ENCODE data around the gene SPTB.

SPTB gene

DNA sequence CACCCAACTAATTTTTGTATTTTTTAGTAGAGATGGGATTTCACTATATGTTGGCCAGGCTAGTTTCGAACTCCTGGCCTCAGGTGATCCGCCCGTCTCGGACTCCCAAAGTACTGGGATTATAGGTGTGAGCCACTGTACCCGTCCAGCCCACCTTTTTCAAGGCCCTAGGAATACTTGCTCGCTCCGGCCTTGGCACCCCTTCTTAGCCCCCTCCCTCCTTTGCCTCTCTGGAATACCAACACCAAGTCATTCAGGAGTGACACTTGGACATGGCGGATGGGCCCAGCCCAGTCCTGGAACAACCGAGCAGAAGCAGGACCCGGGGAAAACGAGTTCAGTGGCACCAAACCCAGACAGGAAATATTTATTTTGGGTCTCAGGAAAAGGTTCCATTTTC, 146.4 kb downstream of the SPTB start:
- no peak for TF ChIP-seq MYC (IDR thresholded peaks at IDR 0.05; ENCODE audit: low read depth, low read length)
- H3K4me3 ChIP-seq (ENCODE audit: low read depth, low read length), result no peak overlapping the region
- no peak for DNase-seq (ENCODE audit: low read depth)

DNA sequence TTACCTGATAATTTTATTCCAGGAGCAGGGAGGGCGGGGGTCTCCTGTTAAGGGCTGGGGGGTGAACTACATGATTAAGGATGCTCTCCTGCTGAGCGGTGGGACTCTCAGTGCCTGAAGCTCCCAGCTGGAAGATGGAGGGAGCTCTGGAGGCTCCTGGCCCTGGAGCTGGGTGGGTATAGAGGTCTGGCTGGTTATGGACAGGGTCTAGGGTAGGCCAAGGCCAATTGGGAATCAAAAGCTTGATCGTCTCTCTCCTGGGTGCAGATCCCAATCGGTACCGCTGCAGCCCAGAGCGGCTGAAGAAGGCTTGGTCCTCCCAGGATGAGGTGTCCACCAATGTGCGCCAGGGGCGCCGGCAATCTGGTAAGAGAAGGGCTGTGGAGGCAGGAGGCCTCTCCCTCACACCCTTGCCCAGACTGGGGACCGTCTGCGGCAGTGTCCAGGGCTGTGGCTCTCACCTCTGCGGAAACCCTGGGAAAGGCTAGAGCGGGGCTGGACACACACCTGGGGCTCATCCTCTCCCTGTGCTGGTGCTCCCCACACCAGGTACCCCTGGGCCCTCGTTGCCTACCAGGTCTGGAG, 147.1 kb downstream of the SPTB start:
- DNase-seq (ENCODE audit: low read depth), result no peak
- no peak overlapping the region for H3K4me3 ChIP-seq (ENCODE audit: low read depth, low read length)
- no peak for TF ChIP-seq POLR2A (IDR thresholded peaks at IDR 0.05; ENCODE audit: extremely low read depth, insufficient read length)
- TF ChIP-seq, protein P1, sequence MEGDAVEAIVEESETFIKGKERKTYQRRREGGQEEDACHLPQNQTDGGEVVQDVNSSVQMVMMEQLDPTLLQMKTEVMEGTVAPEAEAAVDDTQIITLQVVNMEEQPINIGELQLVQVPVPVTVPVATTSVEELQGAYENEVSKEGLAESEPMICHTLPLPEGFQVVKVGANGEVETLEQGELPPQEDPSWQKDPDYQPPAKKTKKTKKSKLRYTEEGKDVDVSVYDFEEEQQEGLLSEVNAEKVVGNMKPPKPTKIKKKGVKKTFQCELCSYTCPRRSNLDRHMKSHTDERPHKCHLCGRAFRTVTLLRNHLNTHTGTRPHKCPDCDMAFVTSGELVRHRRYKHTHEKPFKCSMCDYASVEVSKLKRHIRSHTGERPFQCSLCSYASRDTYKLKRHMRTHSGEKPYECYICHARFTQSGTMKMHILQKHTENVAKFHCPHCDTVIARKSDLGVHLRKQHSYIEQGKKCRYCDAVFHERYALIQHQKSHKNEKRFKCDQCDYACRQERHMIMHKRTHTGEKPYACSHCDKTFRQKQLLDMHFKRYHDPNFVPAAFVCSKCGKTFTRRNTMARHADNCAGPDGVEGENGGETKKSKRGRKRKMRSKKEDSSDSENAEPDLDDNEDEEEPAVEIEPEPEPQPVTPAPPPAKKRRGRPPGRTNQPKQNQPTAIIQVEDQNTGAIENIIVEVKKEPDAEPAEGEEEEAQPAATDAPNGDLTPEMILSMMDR (IDR thresholded peaks at IDR 0.05; ENCODE audit: low read depth, low read length), result no peak
- TF ChIP-seq MYC (IDR thresholded peaks at IDR 0.05; ENCODE audit: low read depth, low read length), result no peak
- TF ChIP-seq, protein P2, sequence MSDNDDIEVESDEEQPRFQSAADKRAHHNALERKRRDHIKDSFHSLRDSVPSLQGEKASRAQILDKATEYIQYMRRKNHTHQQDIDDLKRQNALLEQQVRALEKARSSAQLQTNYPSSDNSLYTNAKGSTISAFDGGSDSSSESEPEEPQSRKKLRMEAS (IDR thresholded peaks at IDR 0.05; ENCODE audit: low read depth, low read length), result no peak

DNA sequence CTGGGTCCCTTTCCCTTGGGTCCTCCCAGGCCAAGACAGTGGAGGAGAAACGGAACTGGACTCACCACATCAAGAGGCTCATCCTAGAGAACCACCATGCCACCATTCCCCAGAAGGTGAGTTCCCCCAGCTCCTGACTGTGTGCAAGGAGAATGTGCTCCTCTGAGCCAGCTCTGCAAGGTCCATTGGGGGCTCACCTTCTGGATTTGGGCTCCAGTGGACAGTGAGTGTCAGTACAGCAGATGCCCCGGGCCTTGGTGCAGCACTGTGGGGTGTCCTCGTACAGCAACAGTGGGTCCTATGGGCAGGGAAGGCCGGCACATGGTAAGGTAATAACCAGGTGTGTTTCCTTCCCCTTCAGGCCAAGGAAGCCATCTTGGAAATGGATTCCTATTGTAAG, 147.6 kb downstream of the SPTB start:
- TF ChIP-seq, protein P2 (IDR thresholded peaks at IDR 0.05; ENCODE audit: low read depth, low read length), result no peak
- TF ChIP-seq, protein P1 (IDR thresholded peaks at IDR 0.05; ENCODE audit: low read depth, low read length), result no peak
- TF ChIP-seq POLR2A (IDR thresholded peaks at IDR 0.05; ENCODE audit: extremely low read depth, insufficient read length), result no peak
- TF ChIP-seq MYC (IDR thresholded peaks at IDR 0.05; ENCODE audit: low read depth, low read length), result no peak
- no peak overlapping the region for H3K4me3 ChIP-seq (ENCODE audit: low read depth, low read length)
- DNase-seq (ENCODE audit: low read depth), result no peak

DNA sequence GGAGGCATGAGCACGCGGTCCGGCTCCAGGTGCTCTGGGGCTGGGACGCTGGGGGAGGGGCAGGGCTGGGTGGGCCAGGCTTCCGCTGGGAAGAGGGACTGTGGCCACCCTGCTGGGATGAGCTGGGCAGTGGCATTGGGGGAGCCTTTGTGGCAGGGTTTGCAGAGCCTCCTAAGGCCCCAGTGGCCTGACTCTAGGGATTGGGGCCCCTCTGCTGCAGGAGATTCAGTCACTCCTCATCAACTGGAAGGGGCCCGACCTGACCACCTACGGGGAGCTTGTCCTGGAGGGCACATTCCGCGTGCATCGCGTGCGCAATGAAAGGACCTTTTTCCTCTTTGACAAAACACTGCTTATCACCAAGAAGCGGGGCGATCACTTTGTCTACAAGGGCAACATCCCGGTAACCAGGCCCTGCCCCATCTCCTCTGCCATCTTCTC, 148.5 kb downstream of the SPTB start:
- no peak for DNase-seq (ENCODE audit: low read depth)

DNA sequence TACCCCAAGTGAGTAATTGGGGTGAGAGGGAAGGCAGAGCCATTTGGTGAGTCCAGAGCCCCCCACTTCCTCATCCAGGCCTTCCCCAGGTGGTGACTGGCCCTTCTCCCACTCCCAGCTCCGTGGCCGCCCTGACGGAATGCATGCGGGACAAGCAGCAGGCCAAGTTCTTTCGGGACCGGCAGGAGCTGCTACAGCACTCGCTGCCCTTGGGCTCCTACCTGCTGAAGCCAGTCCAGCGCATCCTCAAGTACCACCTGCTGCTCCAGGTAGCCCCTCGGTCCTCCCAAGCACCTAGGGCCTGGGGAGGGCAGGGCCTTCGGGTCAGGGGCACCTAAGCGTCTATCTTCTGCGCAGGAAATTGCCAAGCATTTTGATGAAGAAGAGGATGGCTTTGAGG, 149.0 kb downstream of the SPTB start:
- DNase-seq (ENCODE audit: low read depth), result no peak
- no peak overlapping the region for H3K4me3 ChIP-seq (ENCODE audit: low read depth, low read length)
- TF ChIP-seq MYC (IDR thresholded peaks at IDR 0.05; ENCODE audit: low read depth, low read length), result no peak
- no peak for TF ChIP-seq POLR2A (IDR thresholded peaks at IDR 0.05; ENCODE audit: extremely low read depth, insufficient read length)
- TF ChIP-seq, protein P2 (IDR thresholded peaks at IDR 0.05; ENCODE audit: low read depth, low read length), result no peak
- TF ChIP-seq, protein P1 (IDR thresholded peaks at IDR 0.05; ENCODE audit: low read depth, low read length), result no peak

More for the DNA sequence above, 148.5 kb downstream of the SPTB start:
- H3K4me3 ChIP-seq (ENCODE audit: low read depth, low read length), result no peak overlapping the region
- TF ChIP-seq, protein P2 (IDR thresholded peaks at IDR 0.05; ENCODE audit: low read depth, low read length), result no peak

DNA sequence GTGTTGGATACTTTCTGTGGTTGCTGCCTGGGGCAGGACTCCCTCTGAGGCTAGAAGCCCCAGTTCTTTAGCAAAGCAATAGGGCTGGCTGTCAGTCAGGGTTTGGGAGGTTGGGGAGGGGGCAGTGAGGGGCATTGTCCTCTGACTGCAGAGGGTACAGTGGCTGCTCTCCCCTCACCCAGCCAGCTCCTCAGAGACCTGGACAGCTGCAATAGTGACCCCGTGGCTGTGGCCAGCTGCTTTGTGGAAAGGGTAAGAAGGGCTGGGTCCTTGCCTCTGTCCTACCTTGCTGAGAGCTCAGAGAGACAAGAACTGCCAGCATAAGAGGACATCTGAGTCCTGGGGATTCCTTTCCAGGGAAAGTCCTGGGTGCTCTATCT, 149.7 kb downstream of the SPTB start:
- no peak overlapping the region for H3K4me3 ChIP-seq (ENCODE audit: low read depth, low read length)
- TF ChIP-seq POLR2A (IDR thresholded peaks at IDR 0.05; ENCODE audit: extremely low read depth, insufficient read length), result no peak
- TF ChIP-seq MYC (IDR thresholded peaks at IDR 0.05; ENCODE audit: low read depth, low read length), result no peak
- TF ChIP-seq, protein P2 (IDR thresholded peaks at IDR 0.05; ENCODE audit: low read depth, low read length), result no peak
- TF ChIP-seq, protein P1 (IDR thresholded peaks at IDR 0.05; ENCODE audit: low read depth, low read length), result no peak
- no peak for DNase-seq (ENCODE audit: low read depth)
